Right atrium auricular region (tissue), 2 donors: ENCODE results near the gene CKM. TPM values are rescaled to one million over a fixed set of nuclear protein-coding genes. Genes with fewer than 3 reads are reported as not detected.

Source experiments
- DNase-seq: peaks from one replicate; pipeline ENCODE4 v3.0.0-alpha.2; 2019; ENCODE audit warnings: low spot score
- H3K27ac ChIP-seq, 2 donors: fragments of 200-600 bp; sonication (generic); 1 replicate in 1 of 2; 2 replicates in 1 of 2; pipeline ENCODE4 v1.5.1; 2016 to 2019
- H3K27me3 ChIP-seq, 2 donors: fragments of 200-600 bp; sonication (generic); one replicate each; pipeline versions ENCODE4 v1.5.1 to v1.6.0; 2017 to 2019
- H3K36me3 ChIP-seq: fragments of 200-600 bp; sonication (generic); one replicate; pipeline ENCODE4 v1.5.1; 2016
- H3K4me1 ChIP-seq, 2 donors: fragments of 200-600 bp; sonication (generic); one replicate each; pipeline versions ENCODE4 v1.5.1 to v1.6.0; 2017 to 2019
- H3K4me3 ChIP-seq, 2 donors: fragments of 200-600 bp; sonication (generic); 1 replicate in 1 of 2; 2 replicates in 1 of 2; pipeline ENCODE4 v1.5.1; 2017 to 2019; ENCODE audit warnings: mild to moderate bottlenecking in 1 of 2, moderate library complexity in 1 of 2
- H3K9me3 ChIP-seq, 2 donors: fragments of 200-600 bp; sonication (generic); one replicate each; pipeline ENCODE4 v1.5.1; 2019
- total RNA-seq, 2 donors: library from RNA; depleted of rRNA; stranded (reverse); fragments of >200 nt; gene quantifications; one replicate each; pipeline ENCODE4 v1.1.0, GENCODE V29; 2016
- TF ChIP-seq, protein P1 (sequence below), 2 donors: fragments of 200-600 bp; sonication (generic); IDR thresholded peaks; one replicate each; pipeline ENCODE4 v1.5.1; 2019; ENCODE audit warnings: antibody characterized with exemption in 2 of 2

CKM gene
- total RNA-seq, 2 donors from 2014 or later: 3,033 to 6,121 TPM

DNA sequence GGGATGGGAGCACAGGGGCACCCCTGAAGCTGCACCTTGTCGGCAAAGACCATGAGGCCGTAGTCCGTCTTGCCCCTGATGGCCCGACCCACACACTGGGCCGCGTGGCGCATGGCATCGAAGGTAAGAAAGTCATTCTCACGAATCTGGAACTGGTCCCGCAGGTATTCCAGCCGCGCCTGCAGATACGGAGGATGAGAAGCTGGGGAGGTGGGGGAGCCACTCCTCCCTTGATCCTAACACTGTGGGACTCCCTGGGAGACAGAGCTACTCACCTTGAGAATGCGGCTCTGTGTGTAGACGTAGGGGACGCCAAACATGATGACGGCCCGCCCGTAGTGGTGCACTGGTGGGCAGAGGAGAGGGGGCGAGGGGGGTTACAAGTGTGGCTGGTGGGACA is 29.8 kb upstream of the CKM start:
- no peak for DNase-seq
- H3K27ac ChIP-seq: no peak overlapping the region
- no peaks in the 10 kb centered on the region for H3K27me3 ChIP-seq
- TF ChIP-seq, protein P1, sequence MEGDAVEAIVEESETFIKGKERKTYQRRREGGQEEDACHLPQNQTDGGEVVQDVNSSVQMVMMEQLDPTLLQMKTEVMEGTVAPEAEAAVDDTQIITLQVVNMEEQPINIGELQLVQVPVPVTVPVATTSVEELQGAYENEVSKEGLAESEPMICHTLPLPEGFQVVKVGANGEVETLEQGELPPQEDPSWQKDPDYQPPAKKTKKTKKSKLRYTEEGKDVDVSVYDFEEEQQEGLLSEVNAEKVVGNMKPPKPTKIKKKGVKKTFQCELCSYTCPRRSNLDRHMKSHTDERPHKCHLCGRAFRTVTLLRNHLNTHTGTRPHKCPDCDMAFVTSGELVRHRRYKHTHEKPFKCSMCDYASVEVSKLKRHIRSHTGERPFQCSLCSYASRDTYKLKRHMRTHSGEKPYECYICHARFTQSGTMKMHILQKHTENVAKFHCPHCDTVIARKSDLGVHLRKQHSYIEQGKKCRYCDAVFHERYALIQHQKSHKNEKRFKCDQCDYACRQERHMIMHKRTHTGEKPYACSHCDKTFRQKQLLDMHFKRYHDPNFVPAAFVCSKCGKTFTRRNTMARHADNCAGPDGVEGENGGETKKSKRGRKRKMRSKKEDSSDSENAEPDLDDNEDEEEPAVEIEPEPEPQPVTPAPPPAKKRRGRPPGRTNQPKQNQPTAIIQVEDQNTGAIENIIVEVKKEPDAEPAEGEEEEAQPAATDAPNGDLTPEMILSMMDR (IDR thresholded peaks at IDR 0.05): no peak
- no peak overlapping the region for H3K4me3 ChIP-seq
- H3K9me3 ChIP-seq: no peaks in the 10 kb centered on the region
- no peaks in the 10 kb centered on the region for H3K4me1 ChIP-seq
- H3K36me3 ChIP-seq: peaks cover 27% of the 10 kb centered on the region

DNA sequence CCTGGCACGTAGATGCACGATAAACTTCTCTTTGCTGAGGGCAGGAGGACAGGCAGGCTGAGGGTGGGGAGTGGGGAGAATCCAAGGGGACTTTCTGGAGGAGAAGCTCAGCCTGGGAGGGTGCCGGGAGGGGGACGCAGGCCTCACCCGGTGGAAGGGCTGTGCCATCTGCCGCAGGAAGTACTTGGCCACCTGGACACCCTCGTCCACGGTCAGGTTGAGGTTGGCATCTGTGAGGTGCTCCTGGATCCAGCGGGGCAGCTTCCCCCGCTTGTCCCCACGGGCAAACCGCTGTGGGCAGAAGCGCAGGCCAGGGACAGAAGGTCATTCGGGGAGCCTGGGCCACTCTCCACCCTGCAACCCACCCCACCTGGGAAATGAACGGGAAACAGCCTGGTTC is 29.4 kb upstream of the CKM start:
- Histone ChIP-seq H3K27me3 (no peaks in the 10 kb centered on the region), H3K4me3 (no peak overlapping the region), H3K4me1 (no peaks in the 10 kb centered on the region), H3K36me3 (peaks cover 27% of the 10 kb centered on the region), H3K9me3 (no peaks in the 10 kb centered on the region), H3K27ac (no peak overlapping the region)
- TF ChIP-seq, protein P1 (IDR thresholded peaks at IDR 0.05): no peak
- DNase-seq: no peak

DNA sequence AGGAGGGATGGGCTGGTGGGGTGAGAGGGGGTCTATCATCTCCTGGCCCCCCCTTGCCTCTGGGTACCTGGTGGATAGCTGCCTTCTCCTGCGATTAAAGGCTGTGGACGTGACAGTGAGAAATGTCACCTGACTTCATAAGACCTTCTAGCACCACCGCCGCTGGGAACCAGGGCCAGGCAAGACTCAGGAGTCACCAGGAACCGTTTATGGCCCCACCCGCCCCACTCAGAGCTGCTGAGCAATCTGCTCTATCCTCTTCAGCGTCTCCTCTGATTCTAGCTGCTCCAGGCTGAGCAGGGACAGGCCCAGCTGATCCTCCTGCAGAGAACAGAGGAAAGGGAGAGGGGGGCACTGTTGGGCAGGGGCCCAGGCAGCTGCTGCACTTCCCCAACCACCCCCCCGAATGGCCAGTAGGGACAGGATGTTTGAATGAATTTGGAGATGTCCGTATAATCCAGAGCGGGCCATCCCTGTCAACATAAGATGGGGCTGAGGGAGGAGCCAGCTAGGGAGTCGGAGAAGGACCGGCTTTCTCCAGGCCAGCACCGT is 28.8 kb upstream of the CKM start:
- Histone ChIP-seq H3K27ac (no peak overlapping the region), H3K27me3 (peaks cover 0 to under 1% of the 10 kb centered on the region in 2 donors), H3K4me1 (no peaks in the 10 kb centered on the region), H3K4me3 (no peak overlapping the region), H3K9me3 (no peaks in the 10 kb centered on the region), H3K36me3 (peaks cover 27% of the 10 kb centered on the region)
- TF ChIP-seq, protein P1 (IDR thresholded peaks at IDR 0.05): no peak
- DNase-seq: no peak

DNA sequence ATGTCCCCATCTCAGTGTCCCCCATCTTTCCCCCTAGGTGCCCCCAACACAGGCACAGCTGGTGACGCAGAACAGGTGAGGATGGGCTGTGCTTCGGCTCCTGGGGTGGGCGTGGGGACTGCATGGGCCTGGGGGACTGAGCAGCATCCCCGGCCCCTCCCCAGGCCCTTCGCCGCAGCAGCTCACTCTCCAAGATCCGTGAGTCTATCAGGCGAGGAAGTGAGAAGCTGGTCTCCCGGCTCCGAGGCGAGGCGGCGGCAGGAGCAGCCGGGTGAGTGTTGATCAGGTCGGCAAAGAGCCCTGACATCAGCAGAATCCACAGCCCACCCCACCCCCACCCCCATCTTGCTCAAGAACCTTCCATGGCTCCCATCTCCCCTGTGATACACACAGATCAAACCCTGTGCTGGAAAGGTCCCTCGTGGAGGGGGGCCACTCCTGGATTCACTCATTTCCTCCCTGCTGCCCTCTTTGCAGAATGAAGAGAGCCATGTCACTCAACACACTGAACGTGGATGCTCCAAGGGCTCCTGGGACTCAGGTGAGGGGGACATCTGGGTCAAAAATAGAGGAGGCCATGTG is 27.9 kb upstream of the CKM start:
- Histone ChIP-seq H3K4me1 (no peaks in the 10 kb centered on the region), H3K27ac (no peak overlapping the region), H3K9me3 (no peaks in the 10 kb centered on the region), H3K4me3 (no peak overlapping the region), H3K36me3 (peaks cover 27% of the 10 kb centered on the region), H3K27me3 (peaks cover 0 to 4% of the 10 kb centered on the region in 2 donors)
- TF ChIP-seq, protein P1 (IDR thresholded peaks at IDR 0.05): no peak
- DNase-seq: no peak

DNA sequence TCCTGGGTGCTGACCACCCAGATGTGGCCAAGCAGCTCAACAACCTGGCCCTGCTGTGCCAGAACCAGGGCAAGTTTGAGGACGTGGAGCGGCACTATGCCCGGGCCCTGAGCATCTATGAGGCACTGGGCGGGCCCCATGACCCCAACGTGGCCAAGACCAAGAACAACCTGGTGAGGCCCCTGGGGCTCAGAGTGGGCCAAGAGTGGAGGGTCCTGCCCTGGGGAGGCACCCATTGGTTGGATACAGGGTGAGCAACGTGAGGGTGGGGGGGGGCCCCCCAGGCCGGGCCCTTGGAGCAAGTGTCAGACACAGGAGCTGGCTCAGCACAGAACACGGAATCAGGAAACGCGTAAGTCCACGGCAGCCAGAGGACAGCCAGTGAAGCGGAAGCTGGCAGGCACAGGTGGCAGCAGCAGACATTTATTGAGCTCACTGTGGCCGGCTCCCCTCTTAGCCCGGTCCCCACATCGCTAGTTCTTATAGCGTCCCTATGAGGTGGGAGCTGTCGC is 26.8 kb upstream of the CKM start:
- DNase-seq: no peak
- TF ChIP-seq, protein P1 (IDR thresholded peaks at IDR 0.05): no peak
- H3K9me3 ChIP-seq: no peaks in the 10 kb centered on the region
- peaks cover 0 to 4% of the 10 kb centered on the region in 2 donors for H3K27me3 ChIP-seq
- peaks cover 23% of the 10 kb centered on the region for H3K36me3 ChIP-seq
- no peak overlapping the region for H3K4me3 ChIP-seq
- no peak overlapping the region for H3K27ac ChIP-seq
- no peaks in the 10 kb centered on the region for H3K4me1 ChIP-seq

DNA sequence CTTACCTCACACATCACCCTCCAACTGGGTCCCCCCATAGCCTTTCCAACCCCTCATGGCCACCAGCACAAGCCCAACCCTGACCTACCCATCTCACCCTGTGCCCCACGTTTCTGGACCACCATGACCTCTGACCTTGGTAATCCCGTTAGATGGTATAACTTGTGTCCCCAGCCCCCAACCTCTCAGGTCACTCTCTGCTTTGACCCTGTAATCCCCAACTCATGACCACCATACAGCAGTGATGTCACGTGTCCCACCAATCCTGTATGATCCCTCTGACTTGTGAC is 26.4 kb upstream of the CKM start:
- Histone ChIP-seq H3K4me3 (no peak overlapping the region), H3K4me1 (no peaks in the 10 kb centered on the region), H3K27ac (no peak overlapping the region), H3K27me3 (peaks cover 0 to 4% of the 10 kb centered on the region in 2 donors), H3K36me3 (peaks cover 19% of the 10 kb centered on the region), H3K9me3 (no peaks in the 10 kb centered on the region)
- DNase-seq: no peak
- TF ChIP-seq, protein P1 (IDR thresholded peaks at IDR 0.05): no peak
